ENCODE measurements around the gene MAGI3.

MAGI3 gene

DNA sequence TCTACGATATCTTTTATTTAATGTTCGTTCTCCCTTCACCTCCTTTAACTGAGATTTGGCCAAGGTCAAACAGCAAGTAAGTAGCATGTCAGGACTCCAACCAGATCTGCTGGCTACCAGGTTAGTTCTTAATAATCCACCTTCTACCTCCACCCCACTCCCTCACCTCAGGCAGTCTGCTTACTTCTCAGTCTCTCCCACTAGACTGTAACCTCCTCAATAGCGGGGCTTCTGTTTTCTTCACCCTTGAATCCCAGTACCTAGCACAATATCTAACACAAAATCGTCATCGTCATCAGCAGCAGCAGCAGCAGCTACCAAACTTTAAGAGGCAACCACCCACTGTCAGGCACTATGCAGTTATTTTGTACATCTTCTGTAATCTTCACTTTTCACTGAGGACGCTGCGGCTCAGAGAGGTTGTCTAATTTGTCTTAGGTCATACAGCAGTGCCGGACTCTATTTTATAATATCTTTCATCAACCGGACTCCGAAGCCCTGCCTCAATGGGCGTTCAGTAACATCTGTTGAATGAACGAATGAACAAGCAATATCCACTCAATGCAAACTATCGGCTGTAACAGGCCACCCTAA lies 859 bp upstream of the MAGI3 start:
- H3K4me3 ChIP-seq (ENCODE audit: low read depth, low read length) = peak overlapping the region; percentile 66
- TF ChIP-seq, protein P1, sequence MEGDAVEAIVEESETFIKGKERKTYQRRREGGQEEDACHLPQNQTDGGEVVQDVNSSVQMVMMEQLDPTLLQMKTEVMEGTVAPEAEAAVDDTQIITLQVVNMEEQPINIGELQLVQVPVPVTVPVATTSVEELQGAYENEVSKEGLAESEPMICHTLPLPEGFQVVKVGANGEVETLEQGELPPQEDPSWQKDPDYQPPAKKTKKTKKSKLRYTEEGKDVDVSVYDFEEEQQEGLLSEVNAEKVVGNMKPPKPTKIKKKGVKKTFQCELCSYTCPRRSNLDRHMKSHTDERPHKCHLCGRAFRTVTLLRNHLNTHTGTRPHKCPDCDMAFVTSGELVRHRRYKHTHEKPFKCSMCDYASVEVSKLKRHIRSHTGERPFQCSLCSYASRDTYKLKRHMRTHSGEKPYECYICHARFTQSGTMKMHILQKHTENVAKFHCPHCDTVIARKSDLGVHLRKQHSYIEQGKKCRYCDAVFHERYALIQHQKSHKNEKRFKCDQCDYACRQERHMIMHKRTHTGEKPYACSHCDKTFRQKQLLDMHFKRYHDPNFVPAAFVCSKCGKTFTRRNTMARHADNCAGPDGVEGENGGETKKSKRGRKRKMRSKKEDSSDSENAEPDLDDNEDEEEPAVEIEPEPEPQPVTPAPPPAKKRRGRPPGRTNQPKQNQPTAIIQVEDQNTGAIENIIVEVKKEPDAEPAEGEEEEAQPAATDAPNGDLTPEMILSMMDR (IDR thresholded peaks at IDR 0.05; ENCODE audit: low read depth, low read length) = no peak
- TF ChIP-seq, protein P2, sequence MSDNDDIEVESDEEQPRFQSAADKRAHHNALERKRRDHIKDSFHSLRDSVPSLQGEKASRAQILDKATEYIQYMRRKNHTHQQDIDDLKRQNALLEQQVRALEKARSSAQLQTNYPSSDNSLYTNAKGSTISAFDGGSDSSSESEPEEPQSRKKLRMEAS (IDR thresholded peaks at IDR 0.05; ENCODE audit: low read depth, low read length) = no peak; the same call in 1 of the 2 replicates
- TF ChIP-seq MYC (IDR thresholded peaks at IDR 0.05; ENCODE audit: low read depth, low read length) = no peak
- TF ChIP-seq POLR2A (IDR thresholded peaks at IDR 0.05; ENCODE audit: extremely low read depth, insufficient read length) = no peak
- DNase-seq (ENCODE audit: low read depth) = no peak

DNA sequence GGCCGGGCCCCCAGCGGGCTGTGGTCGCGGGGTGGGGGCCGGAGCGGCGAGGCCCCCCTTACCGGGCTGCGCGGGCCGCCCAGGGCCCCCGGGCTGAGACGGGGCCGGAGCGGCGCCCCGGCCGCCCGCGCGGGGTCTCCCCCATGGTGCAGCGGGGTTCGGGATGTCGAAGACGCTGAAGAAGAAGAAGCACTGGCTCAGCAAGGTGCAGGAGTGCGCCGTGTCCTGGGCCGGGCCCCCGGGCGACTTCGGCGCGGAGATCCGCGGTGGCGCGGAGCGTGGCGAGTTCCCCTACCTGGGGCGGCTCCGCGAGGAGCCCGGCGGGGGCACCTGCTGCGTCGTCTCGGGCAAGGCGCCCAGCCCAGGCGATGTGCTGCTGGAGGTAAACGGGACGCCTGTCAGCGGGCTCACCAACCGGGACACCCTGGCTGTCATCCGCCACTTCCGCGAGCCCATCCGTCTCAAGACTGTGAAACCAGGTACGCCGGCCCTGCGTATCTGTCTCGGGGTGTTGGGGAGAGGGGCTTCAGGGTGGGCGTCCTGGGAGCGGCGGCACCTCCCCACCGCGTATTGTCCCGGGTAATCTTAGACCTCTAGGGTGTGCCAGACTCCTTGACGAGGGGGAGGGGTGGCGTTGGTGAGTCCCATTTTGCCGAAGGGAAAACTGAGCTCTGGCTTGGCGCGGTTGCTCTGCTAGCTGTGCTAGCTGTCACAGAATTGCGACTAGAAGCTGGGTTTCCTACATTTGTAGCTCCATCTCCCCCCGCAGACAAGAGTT lies 745 bp downstream of the MAGI3 start:
- TF ChIP-seq POLR2A (IDR thresholded peaks at IDR 0.05; ENCODE audit: extremely low read depth, insufficient read length) (no peak), MYC (IDR thresholded peaks at IDR 0.05; ENCODE audit: low read depth, low read length) (no peak)
- TF ChIP-seq, protein P2 (IDR thresholded peaks at IDR 0.05; ENCODE audit: low read depth, low read length) = no peak
- TF ChIP-seq, protein P1 (IDR thresholded peaks at IDR 0.05; ENCODE audit: low read depth, low read length) = no peak
- peak overlapping the region; percentile 56 for H3K4me3 ChIP-seq (ENCODE audit: low read depth, low read length)
- peak; percentile 47 for DNase-seq (ENCODE audit: low read depth)

GRCh38 chr1:113391649-113392271 lies 1.4 kb downstream of the MAGI3 start:
- H3K4me3 ChIP-seq (ENCODE audit: low read depth, low read length) = peak overlapping the region; percentile 56
- peak; percentile 9 for DNase-seq (ENCODE audit: low read depth)
- TF ChIP-seq POLR2A (IDR thresholded peaks at IDR 0.05; ENCODE audit: extremely low read depth, insufficient read length) = no peak
- TF ChIP-seq MYC (IDR thresholded peaks at IDR 0.05; ENCODE audit: low read depth, low read length) = no peak
- TF ChIP-seq, protein P2 (IDR thresholded peaks at IDR 0.05; ENCODE audit: low read depth, low read length) = no peak
- TF ChIP-seq, protein P1 (IDR thresholded peaks at IDR 0.05; ENCODE audit: low read depth, low read length) = no peak

GRCh38 chr1:113392541-113393128 lies 2.3 kb downstream of the MAGI3 start:
- no peak overlapping the region for H3K4me3 ChIP-seq (ENCODE audit: low read depth, low read length)
- DNase-seq (ENCODE audit: low read depth) = no peak
- no peak for TF ChIP-seq POLR2A (IDR thresholded peaks at IDR 0.05; ENCODE audit: extremely low read depth, insufficient read length)
- no peak for TF ChIP-seq MYC (IDR thresholded peaks at IDR 0.05; ENCODE audit: low read depth, low read length)
- TF ChIP-seq, protein P1 (IDR thresholded peaks at IDR 0.05; ENCODE audit: low read depth, low read length) = no peak
- TF ChIP-seq, protein P2 (IDR thresholded peaks at IDR 0.05; ENCODE audit: low read depth, low read length) = no peak

DNA sequence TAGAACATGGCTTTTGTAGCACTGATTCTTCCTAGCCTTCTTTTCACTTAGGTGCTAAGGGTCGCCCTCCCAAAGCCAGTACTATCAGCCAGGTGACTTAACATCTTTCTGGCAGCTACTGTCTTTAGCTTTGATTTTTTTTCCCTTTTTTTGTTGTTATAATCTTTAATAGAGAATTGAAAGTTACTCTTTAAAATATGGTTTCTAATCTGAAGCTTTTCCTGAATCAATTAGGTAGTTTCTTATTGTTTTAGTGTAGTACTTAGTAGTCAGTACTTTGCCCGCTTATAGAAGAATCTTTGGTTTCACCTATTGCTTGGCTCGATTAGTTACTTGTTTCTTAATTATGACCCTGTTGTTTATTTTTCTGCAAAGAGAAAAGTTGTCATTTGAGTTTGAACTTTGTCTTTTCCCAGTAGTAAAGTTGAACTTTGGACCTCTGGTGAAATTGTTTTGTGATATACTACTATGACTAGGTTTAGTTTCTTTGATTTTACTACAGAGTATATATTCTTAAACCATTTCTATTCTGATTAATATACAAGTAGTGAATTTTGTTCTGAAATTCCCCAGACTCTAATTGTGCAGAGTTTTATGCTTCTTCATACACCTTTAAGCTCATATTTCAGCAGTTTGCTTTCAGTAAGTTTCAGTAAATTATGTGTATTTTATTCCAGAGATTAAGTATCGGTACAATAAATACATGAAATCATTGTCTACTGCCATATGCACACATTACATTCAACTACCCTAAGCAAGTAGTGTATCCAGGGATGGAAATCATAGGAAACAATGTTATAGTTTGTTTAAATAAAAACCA lies 3.9 kb downstream of the MAGI3 start:
- TF ChIP-seq POLR2A (IDR thresholded peaks at IDR 0.05; ENCODE audit: extremely low read depth, insufficient read length) (no peak), MYC (IDR thresholded peaks at IDR 0.05; ENCODE audit: low read depth, low read length) (no peak)
- TF ChIP-seq, protein P1 (IDR thresholded peaks at IDR 0.05; ENCODE audit: low read depth, low read length) = no peak
- no peak overlapping the region for H3K4me3 ChIP-seq (ENCODE audit: low read depth, low read length)
- no peak for DNase-seq (ENCODE audit: low read depth)
